GM18867 (cell line): Measurements from ENCODE around the gene GALM.
"Not testable (repeated sequence)": the region's sequence is repeated elsewhere in the genome, so short reads cannot be mapped to it uniquely, and the experiment has no call there.

Source experiments
- ATAC-seq: cut with Tn5 transposase; IDR thresholded peaks from one replicate; pipeline ENCODE4 v1.9.1; 2021; ENCODE audit warnings: mild to moderate bottlenecking, moderate library complexity; ENCODE audit not compliant: unreplicated experiment

GALM gene

GRCh38 chr2:38755891-38756290, 90.0 kb downstream of the GALM start:
- ATAC-seq = not testable (repeated sequence)

DNA sequence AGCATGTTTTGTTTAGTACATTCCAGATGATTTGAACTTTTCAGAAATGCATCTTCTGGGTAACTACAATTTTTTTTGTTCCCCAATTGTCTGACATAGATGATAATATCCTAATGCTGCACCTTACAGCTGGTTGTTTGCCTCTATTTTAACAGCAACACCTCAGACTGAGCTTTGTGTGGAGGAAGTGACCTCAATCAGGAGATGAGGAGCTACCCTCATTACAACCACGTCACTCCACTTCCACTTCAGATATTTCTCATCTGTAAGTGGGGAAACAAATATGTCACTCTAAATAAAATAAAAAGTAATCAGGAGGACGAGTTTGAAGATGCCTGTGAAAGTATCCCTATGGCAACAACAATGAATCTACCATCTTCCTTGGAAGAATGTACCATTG, 97.3 kb downstream of the GALM start:
- ATAC-seq = no peak

DNA sequence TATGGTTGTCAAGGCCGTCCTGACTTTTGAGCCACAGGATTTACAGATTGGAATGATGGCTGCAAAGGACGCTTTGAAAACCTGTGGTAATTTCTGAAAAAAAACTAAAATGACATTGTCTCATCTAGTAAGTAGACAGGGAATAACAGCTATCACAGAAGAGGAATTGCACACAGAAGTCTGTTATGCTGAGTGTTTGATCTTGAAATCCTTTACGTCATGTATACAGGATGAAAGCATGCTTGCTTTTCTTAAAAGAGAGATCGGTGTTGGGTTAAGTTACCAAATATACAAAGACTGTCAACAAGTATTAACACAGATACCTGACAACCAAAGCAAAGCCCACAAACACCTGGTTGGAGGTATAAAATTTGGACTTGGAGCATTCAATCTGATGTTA, 97.8 kb downstream of the GALM start:
- ATAC-seq = no peak

DNA sequence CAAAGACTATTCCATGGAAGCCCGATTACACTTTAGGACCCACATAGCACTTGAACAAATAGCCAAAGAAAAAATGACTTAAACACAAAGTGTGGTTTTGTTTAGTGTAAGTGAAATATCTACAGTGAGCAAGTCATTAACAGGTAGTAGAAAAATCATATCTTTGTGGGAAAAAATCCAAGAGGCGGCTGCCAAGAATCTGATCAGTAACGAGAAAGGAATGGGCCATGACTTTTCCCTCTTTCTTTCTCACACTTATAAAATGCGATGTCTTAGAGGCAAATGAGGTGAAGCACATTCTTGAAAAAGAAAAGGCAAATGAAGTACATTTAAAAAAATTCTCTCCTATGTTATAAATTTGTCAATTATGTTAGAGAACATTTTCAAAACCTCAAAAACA, 99.2 kb downstream of the GALM start:
- ATAC-seq = no peak

- no peak for ATAC-seq
Observed at GRCh38 chr2:38765551-38765950, 99.6 kb downstream of the GALM start.

DNA sequence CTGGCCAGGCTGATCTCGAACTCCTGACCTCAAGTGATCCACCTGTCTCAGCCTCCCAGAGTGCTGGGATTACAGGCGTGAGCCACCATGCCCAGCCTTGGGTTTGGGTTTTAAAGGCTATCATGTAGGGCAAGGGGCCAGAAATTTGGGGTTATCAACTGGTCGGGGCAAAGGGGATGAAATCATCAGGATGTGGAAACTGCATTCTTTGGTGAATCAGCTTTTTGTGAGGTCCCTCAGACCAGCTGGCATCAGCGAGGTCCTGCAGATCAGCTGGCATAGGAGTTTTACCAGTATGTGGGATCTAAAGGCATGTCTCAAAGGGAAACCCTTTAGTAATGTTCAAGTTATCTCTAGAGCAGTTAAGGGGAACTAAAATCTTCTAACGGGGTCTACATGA, 105.7 kb downstream of the GALM start:
- ATAC-seq = no peak

- no peak for ATAC-seq
Observed at GRCh38 chr2:38775097-38775920, 109.4 kb downstream of the GALM start.

GRCh38 chr2:38775921-38776225, 110.0 kb downstream of the GALM start:
- ATAC-seq = no peak

DNA sequence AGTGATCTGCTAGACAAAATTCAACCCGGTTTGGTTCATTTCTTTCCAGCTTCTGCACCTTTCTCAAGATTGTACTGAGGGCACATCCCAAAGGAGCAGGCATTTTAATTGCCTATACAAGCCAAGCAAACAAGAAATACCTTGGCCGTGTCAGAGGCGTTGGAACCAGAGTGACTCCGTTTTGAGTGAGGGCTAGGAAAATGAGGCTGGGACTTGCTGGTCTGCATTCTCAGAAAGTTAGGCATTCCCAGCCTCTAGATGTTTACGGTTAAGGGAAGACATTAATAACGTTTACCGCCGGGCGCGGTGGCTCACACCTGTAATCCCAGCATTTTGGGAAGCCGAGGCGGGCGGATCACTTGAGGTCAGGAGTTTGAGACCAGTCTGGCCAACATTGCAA, 110.6 kb downstream of the GALM start:
- no peak for ATAC-seq

DNA sequence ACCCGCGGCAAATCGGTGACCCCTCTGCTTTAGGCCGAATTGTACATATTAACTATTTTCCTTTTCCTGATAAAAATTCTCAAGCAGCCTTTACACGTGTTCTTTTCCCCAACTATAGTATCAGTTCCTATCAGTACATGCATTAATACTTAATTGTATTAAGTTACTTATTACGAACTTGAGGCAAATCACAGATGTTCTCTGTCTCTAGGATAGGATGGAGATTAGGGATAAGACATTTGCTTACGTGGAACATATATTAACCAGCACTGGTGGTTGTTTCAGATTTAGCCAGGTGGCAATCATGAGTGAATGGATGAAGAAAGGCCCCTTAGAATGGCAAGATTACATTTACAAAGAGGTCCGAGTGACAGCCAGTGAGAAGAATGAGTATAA, 112.8 kb downstream of the GALM start:
- no peak for ATAC-seq

DNA sequence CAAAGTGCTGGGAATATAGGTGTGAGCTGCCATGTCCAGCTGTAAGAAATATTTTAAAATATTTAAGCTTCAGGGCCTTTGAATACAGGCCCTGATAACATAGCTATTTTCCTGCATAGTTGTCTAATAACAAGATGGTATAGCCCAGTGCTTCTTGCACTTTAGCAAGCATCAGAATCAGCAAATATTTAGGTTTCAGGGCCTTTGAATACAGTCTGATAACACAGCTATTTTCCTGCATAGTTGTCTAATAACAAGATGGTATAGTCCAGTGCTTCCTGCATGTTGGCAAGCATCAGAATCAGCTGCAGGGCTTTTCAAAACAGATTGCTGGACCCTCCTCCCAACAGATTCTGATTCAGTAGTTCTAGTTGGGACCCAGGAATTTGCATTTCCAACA, 117.7 kb downstream of the GALM start:
- ATAC-seq = no peak
